Measurements from ENCODE around the gene RFX3.

The RFX3 gene

DNA sequence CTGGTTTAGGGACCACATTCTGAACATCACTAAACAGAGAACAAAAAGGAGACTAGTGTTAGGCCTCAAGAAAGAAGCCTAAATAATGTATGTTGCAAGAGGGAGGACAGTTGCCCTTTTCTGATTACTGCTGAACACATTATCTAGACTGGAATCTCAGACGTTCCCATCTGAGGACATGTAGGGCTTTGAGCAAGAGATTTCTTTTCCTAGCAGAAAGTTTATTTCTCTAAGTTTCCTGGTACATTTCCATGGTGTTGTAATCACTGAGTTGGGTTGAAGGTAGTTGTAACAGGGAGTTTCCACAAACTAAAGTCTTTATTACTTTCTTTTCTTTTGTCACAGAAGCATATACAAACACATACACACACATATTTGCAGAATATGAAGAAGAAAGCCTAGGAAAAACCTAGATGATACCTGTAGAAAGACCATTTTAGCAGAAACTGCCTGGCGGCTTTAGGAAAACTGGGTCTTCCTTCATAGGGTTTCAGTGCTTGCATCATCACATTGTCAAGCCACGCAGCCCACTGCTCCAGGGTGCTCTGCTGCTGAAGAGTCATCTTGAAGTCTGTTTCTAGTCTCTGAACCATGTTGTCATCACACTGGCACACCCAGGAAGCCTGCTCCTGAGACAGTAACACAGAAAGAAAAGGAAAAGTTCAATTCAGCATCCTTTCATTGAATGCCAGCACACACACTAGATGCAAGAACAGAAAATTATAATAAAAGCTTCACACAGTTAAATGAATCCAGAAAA is 269.1 kb downstream of the RFX3 start:
- H3K27ac ChIP-seq = no peak overlapping the region

DNA sequence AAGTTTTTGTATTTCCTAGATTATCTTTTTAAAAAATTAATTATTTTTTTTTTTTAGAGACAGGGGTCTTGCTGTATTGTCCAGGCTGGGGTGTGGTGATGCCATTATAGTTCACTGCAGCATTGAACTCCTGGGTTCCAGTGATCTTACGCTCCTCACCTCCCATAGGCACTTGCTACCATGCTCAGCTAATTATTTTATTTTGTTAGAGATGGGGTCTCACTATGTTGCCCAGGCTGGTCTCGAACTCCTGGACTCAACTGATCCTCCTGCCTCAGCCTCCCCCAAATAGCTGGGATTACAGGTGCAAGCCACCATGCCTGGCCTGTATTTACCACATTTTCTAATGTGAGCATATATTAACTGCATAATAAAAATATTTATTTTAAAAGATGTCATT is 274.5 kb downstream of the RFX3 start:
- Histone ChIP-seq H3K9me3 (ENCODE audit: severe bottlenecking) (no peaks in the 10 kb centered on the region), H3K36me3 (no peaks in the 10 kb centered on the region), H3K27ac (no peak overlapping the region), H3K27me3 (ENCODE audit: insufficient read depth, low read depth, severe bottlenecking) (no peaks in the 10 kb centered on the region), H3K4me3 (ENCODE audit: low read depth, low read length) (no peak overlapping the region)
- DNase-seq = no peak
- TF ChIP-seq, protein P1, sequence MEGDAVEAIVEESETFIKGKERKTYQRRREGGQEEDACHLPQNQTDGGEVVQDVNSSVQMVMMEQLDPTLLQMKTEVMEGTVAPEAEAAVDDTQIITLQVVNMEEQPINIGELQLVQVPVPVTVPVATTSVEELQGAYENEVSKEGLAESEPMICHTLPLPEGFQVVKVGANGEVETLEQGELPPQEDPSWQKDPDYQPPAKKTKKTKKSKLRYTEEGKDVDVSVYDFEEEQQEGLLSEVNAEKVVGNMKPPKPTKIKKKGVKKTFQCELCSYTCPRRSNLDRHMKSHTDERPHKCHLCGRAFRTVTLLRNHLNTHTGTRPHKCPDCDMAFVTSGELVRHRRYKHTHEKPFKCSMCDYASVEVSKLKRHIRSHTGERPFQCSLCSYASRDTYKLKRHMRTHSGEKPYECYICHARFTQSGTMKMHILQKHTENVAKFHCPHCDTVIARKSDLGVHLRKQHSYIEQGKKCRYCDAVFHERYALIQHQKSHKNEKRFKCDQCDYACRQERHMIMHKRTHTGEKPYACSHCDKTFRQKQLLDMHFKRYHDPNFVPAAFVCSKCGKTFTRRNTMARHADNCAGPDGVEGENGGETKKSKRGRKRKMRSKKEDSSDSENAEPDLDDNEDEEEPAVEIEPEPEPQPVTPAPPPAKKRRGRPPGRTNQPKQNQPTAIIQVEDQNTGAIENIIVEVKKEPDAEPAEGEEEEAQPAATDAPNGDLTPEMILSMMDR (IDR thresholded peaks at IDR 0.05; ENCODE audit: low read depth, low read length) = no peak

More for the DNA sequence above, 269.1 kb downstream of the RFX3 start:
- no peak for DNase-seq
- TF ChIP-seq, protein P1 (IDR thresholded peaks at IDR 0.05; ENCODE audit: low read depth, low read length) = no peak
- Histone ChIP-seq H3K9me3 (ENCODE audit: severe bottlenecking) (no peaks in the 10 kb centered on the region), H3K4me3 (ENCODE audit: low read depth, low read length) (no peak overlapping the region), H3K27me3 (ENCODE audit: insufficient read depth, low read depth, severe bottlenecking) (no peaks in the 10 kb centered on the region), H3K36me3 (no peaks in the 10 kb centered on the region)

DNA sequence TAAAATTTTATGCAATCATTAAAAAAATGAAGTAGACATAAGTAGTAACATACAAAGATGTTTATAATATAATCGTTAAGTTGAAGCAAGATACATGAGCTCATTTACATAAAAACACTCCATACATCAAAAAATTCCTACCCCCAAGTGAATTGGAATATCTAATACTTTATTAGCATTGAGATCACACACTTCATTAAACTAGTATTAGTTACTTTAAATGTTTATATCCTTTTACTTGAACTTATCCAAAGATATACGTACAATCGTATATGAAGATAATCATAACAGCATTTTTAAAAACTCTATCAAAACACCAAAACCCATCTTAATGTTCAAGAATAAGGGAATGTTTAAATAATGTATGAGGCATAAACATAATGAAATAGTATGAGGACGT is 275.1 kb downstream of the RFX3 start:
- H3K9me3 ChIP-seq (ENCODE audit: severe bottlenecking) = no peaks in the 10 kb centered on the region
- H3K4me3 ChIP-seq (ENCODE audit: low read depth, low read length) = no peak overlapping the region
- no peak overlapping the region for H3K27ac ChIP-seq
- H3K36me3 ChIP-seq = no peaks in the 10 kb centered on the region
- DNase-seq = no peak
- TF ChIP-seq, protein P1 (IDR thresholded peaks at IDR 0.05; ENCODE audit: low read depth, low read length) = no peak
- H3K27me3 ChIP-seq (ENCODE audit: insufficient read depth, low read depth, severe bottlenecking) = no peaks in the 10 kb centered on the region

DNA sequence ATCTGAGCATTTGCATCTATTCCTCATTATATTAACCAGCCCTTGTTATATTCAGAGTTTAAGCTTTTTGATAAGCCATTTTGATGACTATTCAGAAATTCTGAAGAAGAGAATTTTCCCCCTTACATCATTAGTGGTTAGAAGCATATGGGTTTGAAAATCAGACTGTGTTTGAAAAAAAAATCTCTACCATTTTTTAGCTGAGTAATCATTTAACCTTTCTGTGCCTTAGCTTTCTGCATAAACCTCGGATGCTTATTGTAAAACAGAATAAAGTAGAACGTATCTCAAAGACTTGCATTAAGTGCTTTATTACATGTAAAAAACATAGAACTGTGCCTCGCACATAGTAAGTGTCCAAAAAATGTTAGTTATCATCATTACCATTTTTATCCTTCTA is 278.6 kb downstream of the RFX3 start:
- no peaks in the 10 kb centered on the region for H3K27me3 ChIP-seq (ENCODE audit: insufficient read depth, low read depth, severe bottlenecking)
- no peaks in the 10 kb centered on the region for H3K9me3 ChIP-seq (ENCODE audit: severe bottlenecking)
- H3K36me3 ChIP-seq = no peaks in the 10 kb centered on the region
- no peak overlapping the region for H3K4me3 ChIP-seq (ENCODE audit: low read depth, low read length)
- TF ChIP-seq, protein P1 (IDR thresholded peaks at IDR 0.05; ENCODE audit: low read depth, low read length) = no peak
- DNase-seq = no peak
- no peak overlapping the region for H3K27ac ChIP-seq

DNA sequence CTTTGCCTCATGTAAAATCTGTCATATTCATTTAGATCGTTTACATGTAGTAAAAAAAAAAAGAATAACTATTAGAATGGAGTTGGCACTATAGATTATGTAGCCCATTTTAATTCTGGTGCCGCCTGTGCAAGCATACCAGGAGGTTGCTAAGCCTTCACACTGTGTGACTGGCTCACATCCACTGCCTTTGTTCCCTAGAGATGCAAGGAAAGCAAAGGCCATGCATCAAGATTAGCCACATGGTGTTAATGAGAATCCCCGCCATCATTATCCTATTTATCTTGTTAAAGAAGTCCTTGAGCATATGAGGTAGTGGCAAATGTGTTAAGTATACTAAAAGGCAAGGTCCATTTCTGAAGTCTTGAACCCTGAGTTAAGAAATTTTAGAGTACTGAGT is 279.6 kb downstream of the RFX3 start:
- no peaks in the 10 kb centered on the region for H3K9me3 ChIP-seq (ENCODE audit: severe bottlenecking)
- no peak overlapping the region for H3K4me3 ChIP-seq (ENCODE audit: low read depth, low read length)
- peak; percentile 51 for DNase-seq
- no peak overlapping the region for H3K27ac ChIP-seq
- no peaks in the 10 kb centered on the region for H3K36me3 ChIP-seq
- no peaks in the 10 kb centered on the region for H3K27me3 ChIP-seq (ENCODE audit: insufficient read depth, low read depth, severe bottlenecking)
- TF ChIP-seq, protein P1 (IDR thresholded peaks at IDR 0.05; ENCODE audit: low read depth, low read length) = no peak

Measured in WERI-Rb-1 (cell line).